SK-N-MC (cell line): Measurements from ENCODE around the gene CFAP221.

Experiments used
- DNase-seq: peaks from one replicate; pipeline ENCODE4 v3.0.0-alpha.2; 2011; ENCODE audit warnings: low read depth, low spot score
- H3K27ac ChIP-seq: fragments of 200-600 bp; sonication (generic); 2 replicates; pipeline ENCODE4 v1.5.1; 2016; ENCODE audit warnings: mixed run types
- H3K36me3 ChIP-seq: fragments of 200-600 bp; sonication (generic); 2 replicates; pipeline ENCODE4 v1.6.1; 2017; ENCODE audit warnings: antibody characterized with exemption, low read length, mixed read lengths; ENCODE audit not compliant: insufficient read depth
- H3K4me3 ChIP-seq: fragments of 200-600 bp; sonication (generic); 2 replicates; pipeline ENCODE4 v1.5.1; 2016
- H3K9ac ChIP-seq: fragments of 200-600 bp; sonication (generic); 2 replicates; pipeline ENCODE4 v1.8.0; 2017; ENCODE audit warnings: mixed run types, mixed read lengths; ENCODE audit not compliant: insufficient read length
- H3K9me3 ChIP-seq: fragments of 200-600 bp; sonication (generic); 2 replicates; pipeline ENCODE4 v1.6.1; 2017; ENCODE audit warnings: low read depth, mild to moderate bottlenecking, antibody characterized with exemption, low read length, moderate library complexity, mixed read lengths
- EZH2 ChIP-seq: fragments of 200-600 bp; sonication (generic); IDR thresholded peaks from one replicate; pipeline ENCODE4 v1.6.1; 2017; ENCODE audit warnings: antibody characterized with exemption
- FOXP2 ChIP-seq: optimal IDR thresholded peaks from 2 replicates; pipeline ENCODE3; 2011; ENCODE audit warnings: mild to moderate bottlenecking, moderate library complexity; ENCODE audit not compliant: insufficient read depth; ENCODE audit errors: extremely low read length, control extremely low read depth
- POLR2AphosphoS5 ChIP-seq: IDR thresholded peaks from 2 replicates; pipeline ENCODE4 v1.6.1; 2012; ENCODE audit warnings: mild to moderate bottlenecking, low read depth, low read length, borderline replicate concordance

CFAP221 gene

DNA sequence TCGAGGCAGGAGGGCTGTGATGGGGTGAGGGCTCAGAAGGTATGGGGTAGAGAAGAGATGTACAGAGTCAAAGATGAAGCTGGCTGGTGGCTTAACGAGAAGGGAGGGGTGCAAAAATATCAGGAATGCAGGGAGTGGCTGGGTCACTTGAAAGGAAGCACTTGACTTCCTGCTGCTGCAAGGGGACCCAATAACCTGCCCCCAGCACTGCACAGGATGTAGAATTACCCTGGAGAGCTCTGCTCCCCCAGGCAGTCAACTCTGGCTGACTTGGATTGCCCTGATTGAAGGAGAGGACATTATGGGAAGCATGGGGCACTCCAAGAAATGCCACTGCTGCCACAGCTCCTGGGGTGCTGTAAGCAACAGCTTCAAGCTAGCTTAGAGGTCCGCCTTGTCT is 41.8 kb downstream of the CFAP221 start:
- Histone ChIP-seq H3K9ac (no peak overlapping the region), H3K4me3 (no peak overlapping the region), H3K27ac (no peak overlapping the region), H3K9me3 (no peaks in the 10 kb centered on the region), H3K36me3 (no peaks in the 10 kb centered on the region)
- TF ChIP-seq FOXP2 (no peak), POLR2AphosphoS5 (no peak), EZH2 (no peak)
- no peak for DNase-seq

DNA sequence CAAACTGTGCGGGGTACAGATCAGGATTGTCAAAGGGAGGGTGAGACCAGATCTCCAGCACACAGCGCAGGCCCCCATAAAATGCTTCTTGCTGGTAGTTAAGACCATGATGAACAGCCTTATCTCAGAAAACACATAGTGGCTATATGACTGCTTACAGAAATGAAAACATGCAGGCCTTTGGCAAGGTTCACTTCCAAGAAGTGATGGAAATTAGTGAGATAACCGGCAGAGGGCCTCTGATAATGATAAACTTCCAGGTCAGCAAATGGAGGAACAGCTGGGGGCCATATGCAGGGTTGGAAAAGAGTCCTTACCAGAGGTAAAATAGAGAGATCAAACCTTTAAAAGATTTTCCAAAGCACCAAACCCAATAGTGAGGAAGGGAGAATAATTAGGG is 46.6 kb downstream of the CFAP221 start:
- Histone ChIP-seq H3K4me3 (no peak overlapping the region), H3K36me3 (no peaks in the 10 kb centered on the region), H3K9ac (no peak overlapping the region), H3K9me3 (no peaks in the 10 kb centered on the region), H3K27ac (no peak overlapping the region)
- no peak for DNase-seq
- TF ChIP-seq FOXP2 (no peak), EZH2 (no peak), POLR2AphosphoS5 (no peak)

DNA sequence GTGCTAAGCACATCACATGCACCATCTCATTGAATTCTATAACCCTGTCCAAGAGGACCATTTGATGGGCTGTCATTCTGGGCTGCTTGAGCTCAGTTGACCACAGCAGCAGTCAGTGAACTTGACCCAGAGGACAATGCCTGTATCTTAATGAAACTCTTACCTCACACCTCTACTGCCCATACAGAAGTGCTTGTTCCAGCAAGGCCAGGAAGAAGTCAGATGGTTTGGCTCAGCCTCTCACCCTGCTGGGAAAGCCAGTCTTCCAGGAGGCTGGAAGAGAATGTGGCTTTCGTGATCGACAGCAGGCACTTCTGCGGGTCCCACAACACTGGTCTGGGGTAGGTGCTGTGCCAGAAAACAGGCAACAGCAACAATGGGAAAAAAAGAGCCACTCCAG is 47.3 kb downstream of the CFAP221 start:
- H3K9me3 ChIP-seq, result no peaks in the 10 kb centered on the region
- no peak overlapping the region for H3K4me3 ChIP-seq
- TF ChIP-seq POLR2AphosphoS5 (no peak), FOXP2 (no peak), EZH2 (no peak)
- no peak overlapping the region for H3K27ac ChIP-seq
- no peak overlapping the region for H3K9ac ChIP-seq
- DNase-seq, result no peak
- no peaks in the 10 kb centered on the region for H3K36me3 ChIP-seq

DNA sequence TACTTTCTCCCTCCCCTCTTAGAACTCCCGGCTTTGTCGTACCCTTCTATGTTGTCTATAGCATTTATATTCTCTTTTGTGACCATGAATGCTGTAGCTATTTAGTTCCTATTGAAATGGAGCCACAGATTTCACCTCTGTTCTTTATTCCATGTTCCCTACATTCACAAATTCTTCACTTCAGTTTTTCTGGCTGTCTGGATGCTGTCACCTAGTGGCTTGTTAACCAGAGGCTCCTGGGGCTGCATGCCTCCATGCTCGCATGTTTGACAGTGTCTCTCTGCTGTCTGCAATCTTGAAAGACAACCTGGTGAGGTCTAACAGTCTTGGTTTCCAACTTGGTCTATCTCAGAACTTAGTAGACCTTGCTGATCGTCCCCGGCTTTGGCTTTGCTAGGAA is 48.2 kb downstream of the CFAP221 start:
- Histone ChIP-seq H3K36me3 (no peaks in the 10 kb centered on the region), H3K4me3 (no peak overlapping the region), H3K9me3 (no peaks in the 10 kb centered on the region), H3K27ac (no peak overlapping the region), H3K9ac (no peak overlapping the region)
- DNase-seq, result no peak
- TF ChIP-seq FOXP2 (no peak), EZH2 (no peak), POLR2AphosphoS5 (no peak)

DNA sequence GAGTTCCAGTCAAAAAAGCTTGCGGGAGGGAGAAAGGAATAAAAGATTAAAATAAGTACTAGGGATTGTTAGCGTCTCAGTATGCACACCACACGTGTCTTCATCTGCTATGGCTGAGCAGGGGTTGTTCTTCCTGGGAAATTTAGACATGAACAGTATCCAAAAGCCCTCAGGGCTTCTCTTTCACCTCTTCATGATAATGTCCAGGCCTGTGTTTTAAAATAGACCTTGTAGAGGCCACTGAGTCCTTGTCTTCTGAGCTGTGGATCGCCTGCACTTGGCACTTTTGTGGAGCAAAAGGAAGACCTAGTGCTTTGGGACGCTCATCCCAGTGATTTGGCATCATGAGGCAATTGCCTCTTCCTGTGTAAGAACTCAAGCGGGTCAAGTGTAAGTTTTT is 52.4 kb downstream of the CFAP221 start:
- Histone ChIP-seq H3K4me3 (no peak overlapping the region), H3K9me3 (no peaks in the 10 kb centered on the region), H3K9ac (no peak overlapping the region), H3K27ac (no peak overlapping the region), H3K36me3 (no peaks in the 10 kb centered on the region)
- TF ChIP-seq FOXP2, result no peak
- no peak for TF ChIP-seq POLR2AphosphoS5
- no peak for TF ChIP-seq EZH2
- DNase-seq, result no peak

DNA sequence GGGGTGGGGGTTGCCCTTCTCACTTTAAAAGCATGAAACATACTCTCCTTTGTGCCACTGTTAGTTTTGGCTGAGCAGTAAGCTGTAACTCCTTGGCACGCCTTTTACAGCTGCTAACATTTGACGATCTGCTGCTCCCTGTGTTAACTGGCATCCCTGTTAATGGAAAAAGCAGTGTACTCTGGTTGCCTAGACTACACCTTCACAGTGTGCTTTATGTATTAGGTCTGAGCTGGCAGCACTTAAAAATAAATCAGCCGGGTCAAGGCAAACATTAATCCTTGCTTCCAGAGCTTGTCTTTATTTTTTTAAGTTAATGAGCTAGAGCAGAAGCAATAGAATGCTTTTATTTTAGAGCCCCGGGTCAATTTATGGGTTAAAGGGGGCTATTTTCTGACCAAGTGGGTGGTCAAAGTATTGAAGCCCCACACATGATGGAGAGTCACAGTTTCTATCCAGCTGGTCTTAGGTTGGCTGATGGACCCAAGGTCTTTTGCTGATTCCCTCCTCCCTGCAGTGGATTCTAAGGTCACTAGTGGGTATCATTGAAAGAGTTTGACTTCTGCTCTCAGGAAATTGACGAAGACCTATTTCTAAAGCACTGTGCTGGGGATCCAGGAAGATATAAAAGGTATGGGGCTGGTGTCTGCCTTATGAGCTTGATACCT is 54.5 kb downstream of the CFAP221 start:
- Histone ChIP-seq H3K9me3 (no peaks in the 10 kb centered on the region), H3K9ac (no peak overlapping the region), H3K4me3 (no peak overlapping the region), H3K36me3 (no peaks in the 10 kb centered on the region), H3K27ac (no peak overlapping the region)
- DNase-seq, result no peak
- TF ChIP-seq EZH2 (no peak), FOXP2 (no peak), POLR2AphosphoS5 (no peak)

DNA sequence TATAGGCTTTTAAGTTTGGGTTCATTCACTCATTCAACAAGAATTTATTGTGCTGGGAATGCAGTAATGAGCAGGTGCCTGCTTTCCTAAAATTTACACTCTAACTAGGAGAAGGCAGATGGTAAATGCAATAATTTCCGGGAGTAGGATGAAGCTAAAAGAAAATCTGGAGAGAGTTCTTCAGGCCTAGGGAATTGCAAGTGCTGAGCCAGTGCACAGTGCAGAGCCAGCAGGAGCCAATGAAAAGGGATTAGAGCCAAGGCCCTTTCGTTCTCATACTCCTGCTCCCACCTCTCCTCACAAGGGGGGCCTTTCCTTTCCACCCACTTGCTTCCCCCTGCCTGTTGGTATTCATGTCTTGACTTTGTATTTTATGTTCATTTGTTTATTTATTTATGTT is 55.1 kb downstream of the CFAP221 start:
- Histone ChIP-seq H3K4me3 (no peak overlapping the region), H3K36me3 (no peaks in the 10 kb centered on the region), H3K9me3 (no peaks in the 10 kb centered on the region), H3K27ac (no peak overlapping the region), H3K9ac (no peak overlapping the region)
- no peak for TF ChIP-seq FOXP2
- no peak for DNase-seq

DNA sequence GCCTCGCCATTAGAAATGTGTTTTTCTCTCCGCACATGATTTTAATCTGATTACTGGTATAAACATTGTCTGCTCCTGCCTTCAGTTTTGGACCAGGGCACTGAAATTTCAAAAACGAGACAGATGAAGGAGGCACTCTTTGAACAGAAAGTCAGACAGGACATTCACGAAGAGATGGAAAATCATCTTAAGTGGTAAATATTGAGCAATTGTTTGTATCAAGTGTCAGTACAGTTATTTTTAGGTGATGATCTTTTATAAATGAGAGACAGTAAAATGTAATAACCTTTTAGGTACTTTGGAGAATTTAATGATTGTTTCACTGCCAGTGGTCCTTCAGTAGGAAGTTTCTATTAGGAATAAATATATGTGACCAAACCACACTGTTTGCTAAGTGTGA is 60.8 kb downstream of the CFAP221 start:
- H3K9me3 ChIP-seq, result no peaks in the 10 kb centered on the region
- TF ChIP-seq FOXP2 (no peak), EZH2 (no peak), POLR2AphosphoS5 (no peak)
- no peak overlapping the region for H3K4me3 ChIP-seq
- H3K36me3 ChIP-seq, result no peaks in the 10 kb centered on the region
- H3K9ac ChIP-seq, result no peak overlapping the region
- H3K27ac ChIP-seq, result no peak overlapping the region
- no peak for DNase-seq

DNA sequence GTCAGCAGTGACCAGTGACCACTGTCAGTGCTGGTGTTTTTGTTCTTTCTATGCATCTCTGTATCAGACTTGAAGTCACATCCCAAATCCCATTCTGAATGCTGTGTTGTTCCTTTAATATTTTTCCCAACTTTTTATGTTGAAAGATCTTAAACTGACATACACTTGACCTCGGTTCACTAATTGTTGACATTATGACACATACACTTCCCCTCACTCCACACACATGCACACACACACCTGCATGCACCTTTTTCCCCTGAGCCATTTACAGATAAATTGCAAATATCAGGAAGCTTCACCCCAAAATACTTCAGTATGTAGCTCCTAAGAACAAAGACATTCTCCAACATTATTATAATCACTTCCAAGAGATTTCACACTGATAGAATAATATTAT is 62.4 kb downstream of the CFAP221 start:
- H3K9me3 ChIP-seq, result no peaks in the 10 kb centered on the region
- no peak overlapping the region for H3K9ac ChIP-seq
- H3K36me3 ChIP-seq, result no peaks in the 10 kb centered on the region
- no peak for TF ChIP-seq EZH2
- no peak for TF ChIP-seq POLR2AphosphoS5
- no peak for TF ChIP-seq FOXP2
- no peak overlapping the region for H3K27ac ChIP-seq
- no peak for DNase-seq
- H3K4me3 ChIP-seq, result no peak overlapping the region

DNA sequence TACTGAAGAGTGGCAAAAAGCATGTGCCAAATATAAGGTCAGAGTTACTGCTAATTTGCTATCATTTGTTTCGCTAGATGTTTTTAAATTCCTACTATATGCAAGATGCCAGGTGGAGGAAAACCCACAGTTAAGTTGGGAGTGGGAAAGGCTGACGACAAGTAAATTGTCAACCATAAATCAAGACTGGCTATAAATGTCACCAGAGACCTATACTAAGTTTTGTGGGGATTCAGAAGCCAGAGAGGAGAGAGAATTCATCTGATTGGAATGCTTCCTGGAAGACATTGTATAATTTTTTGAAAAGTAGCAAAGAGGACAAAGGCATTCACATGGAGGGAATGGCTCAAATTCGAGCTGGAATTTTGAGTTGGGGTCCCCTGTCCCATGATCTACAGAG is 64.3 kb downstream of the CFAP221 start:
- H3K9ac ChIP-seq, result no peak overlapping the region
- no peaks in the 10 kb centered on the region for H3K9me3 ChIP-seq
- H3K36me3 ChIP-seq, result no peaks in the 10 kb centered on the region
- no peak for DNase-seq
- no peak overlapping the region for H3K27ac ChIP-seq
- no peak overlapping the region for H3K4me3 ChIP-seq
- no peak for TF ChIP-seq FOXP2
- no peak for TF ChIP-seq POLR2AphosphoS5
- no peak for TF ChIP-seq EZH2
